ENCODE data around the gene RPGRIP1. TPM values are rescaled to one million over a fixed set of nuclear protein-coding genes. Genes with fewer than 3 reads are reported as not detected.
"Not testable (repeated sequence)": the region's sequence is repeated elsewhere in the genome, so short reads cannot be mapped to it uniquely, and the experiment has no call there.

Gene RPGRIP1
- total and polyA plus RNA-seq, 9 of the 15 experiments (the other 6 are each of a cell fraction or from before 2014, with no cell fraction given) = 0.47 to 0.95 (median 0.65) TPM; not detected in 1

DNA sequence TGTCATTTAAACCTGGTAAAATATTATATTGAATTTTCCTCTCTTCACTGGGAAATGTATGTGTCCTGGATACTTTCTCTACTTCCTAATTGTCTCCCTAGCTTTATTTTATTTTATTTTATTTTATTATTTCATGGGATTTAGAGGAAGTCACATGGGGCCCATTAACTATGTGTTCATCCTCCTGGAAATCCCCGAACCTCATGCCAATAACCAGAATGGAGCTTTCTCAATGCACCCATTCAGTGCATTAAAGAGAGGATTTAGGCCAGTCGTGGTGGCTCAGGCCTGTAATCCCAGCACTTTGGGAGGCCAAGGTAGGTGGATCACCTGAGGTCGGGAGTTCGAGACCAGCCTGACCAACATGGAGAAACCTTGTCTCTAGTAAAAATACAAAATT lies 1.3 kb upstream of the RPGRIP1 start:
- no peak overlapping the region for H3K4me2 ChIP-seq (ENCODE audit: insufficient read depth, low read length)
- WGBS (ENCODE audit: insufficient coverage, low coverage, missing lambda C conversion rate) = 49% methylated on average over 2 of the region's 4 CpGs
- in situ Hi-C loops (cut with MboI) = no loop called here
- H3K27ac ChIP-seq (ENCODE audit: extremely low read depth, low read depth, low read length) = no peak overlapping the region
- no peaks in the 10 kb centered on the region for H3K79me2 ChIP-seq (ENCODE audit: control insufficient read depth, insufficient read depth, low read length)
- H3K9ac ChIP-seq (ENCODE audit: insufficient read depth in 1 of 2, low read depth in 2 of 2, low read length in 2 of 2) = no peak overlapping the region
- no peak for ATAC-seq
- no peak for TF ChIP-seq GTF2F1 (IDR thresholded peaks at IDR 0.05; ENCODE audit: low read depth, low read length)
- TF ChIP-seq, protein P1, sequence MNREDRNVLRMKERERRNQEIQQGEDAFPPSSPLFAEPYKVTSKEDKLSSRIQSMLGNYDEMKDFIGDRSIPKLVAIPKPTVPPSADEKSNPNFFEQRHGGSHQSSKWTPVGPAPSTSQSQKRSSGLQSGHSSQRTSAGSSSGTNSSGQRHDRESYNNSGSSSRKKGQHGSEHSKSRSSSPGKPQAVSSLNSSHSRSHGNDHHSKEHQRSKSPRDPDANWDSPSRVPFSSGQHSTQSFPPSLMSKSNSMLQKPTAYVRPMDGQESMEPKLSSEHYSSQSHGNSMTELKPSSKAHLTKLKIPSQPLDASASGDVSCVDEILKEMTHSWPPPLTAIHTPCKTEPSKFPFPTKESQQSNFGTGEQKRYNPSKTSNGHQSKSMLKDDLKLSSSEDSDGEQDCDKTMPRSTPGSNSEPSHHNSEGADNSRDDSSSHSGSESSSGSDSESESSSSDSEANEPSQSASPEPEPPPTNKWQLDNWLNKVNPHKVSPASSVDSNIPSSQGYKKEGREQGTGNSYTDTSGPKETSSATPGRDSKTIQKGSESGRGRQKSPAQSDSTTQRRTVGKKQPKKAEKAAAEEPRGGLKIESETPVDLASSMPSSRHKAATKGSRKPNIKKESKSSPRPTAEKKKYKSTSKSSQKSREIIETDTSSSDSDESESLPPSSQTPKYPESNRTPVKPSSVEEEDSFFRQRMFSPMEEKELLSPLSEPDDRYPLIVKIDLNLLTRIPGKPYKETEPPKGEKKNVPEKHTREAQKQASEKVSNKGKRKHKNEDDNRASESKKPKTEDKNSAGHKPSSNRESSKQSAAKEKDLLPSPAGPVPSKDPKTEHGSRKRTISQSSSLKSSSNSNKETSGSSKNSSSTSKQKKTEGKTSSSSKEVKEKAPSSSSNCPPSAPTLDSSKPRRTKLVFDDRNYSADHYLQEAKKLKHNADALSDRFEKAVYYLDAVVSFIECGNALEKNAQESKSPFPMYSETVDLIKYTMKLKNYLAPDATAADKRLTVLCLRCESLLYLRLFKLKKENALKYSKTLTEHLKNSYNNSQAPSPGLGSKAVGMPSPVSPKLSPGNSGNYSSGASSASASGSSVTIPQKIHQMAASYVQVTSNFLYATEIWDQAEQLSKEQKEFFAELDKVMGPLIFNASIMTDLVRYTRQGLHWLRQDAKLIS (CRISPR knock-in tag; IDR thresholded peaks at IDR 0.05) = no peak
- no peak for FAIRE-seq
- H3K9me1 ChIP-seq (ENCODE audit: control insufficient read depth, insufficient read depth, low read length) = no peaks in the 10 kb centered on the region
- no peaks in the 10 kb centered on the region for H3K27me3 ChIP-seq (ENCODE audit: control insufficient read depth in 2 of 2, insufficient read depth in 2 of 2, low read length in 2 of 2)
- no peak for DNase-seq (ENCODE audit: extremely low read depth in 1 of 4, low spot score in 3 of 4)
- H2AFZ ChIP-seq (ENCODE audit: low read depth, low read length) = no peak overlapping the region
- no peaks in the 10 kb centered on the region for H3K4me1 ChIP-seq (replicated peaks in 1 of 2; ENCODE audit: control insufficient read depth in 2 of 2, insufficient read depth in 2 of 2, low read length in 2 of 2)
- H3K9me3 ChIP-seq (replicated peaks; ENCODE audit: control insufficient read depth, insufficient read depth, low read depth, low read length) = no peaks in the 10 kb centered on the region
- H4K20me1 ChIP-seq (replicated peaks; ENCODE audit: control insufficient read depth, insufficient read depth, low read length) = no peaks in the 10 kb centered on the region
- no TSS peak for BruUV-seq (replicated peaks)
- POLR2A ChIA-PET = interaction anchor here (0.8 to 1.0 kb wide), 2 partner anchors 11 to 21 kb away, joined by 3 to 4 read pairs; no protein-coding TSS in a partner anchor
- H3K4me3 ChIP-seq = no peak overlapping the region
- CTCF ChIA-PET (ENCODE audit: low intra/inter-chr PET ratio) = no interaction called here
- no peaks in the 10 kb centered on the region for H3K36me3 ChIP-seq (ENCODE audit: control insufficient read depth, insufficient read depth, low read length)
- intact Hi-C loops (cut with micrococcal nuclease) = no loop called here

- H3K27ac ChIP-seq (ENCODE audit: extremely low read depth, low read depth, low read length); DNase-seq (ENCODE audit: extremely low read depth in 1 of 4, low spot score in 3 of 4); H2AFZ ChIP-seq (ENCODE audit: low read depth, low read length); ATAC-seq; BruUV-seq (replicated peaks); H3K36me3 ChIP-seq (ENCODE audit: control insufficient read depth, insufficient read depth, low read length); H3K9me3 ChIP-seq (replicated peaks; ENCODE audit: control insufficient read depth, insufficient read depth, low read depth, low read length); H3K27me3 ChIP-seq (ENCODE audit: control insufficient read depth in 2 of 2, insufficient read depth in 2 of 2, low read length in 2 of 2); POLR2A ChIA-PET; H4K20me1 ChIP-seq (replicated peaks; ENCODE audit: control insufficient read depth, insufficient read depth, low read length); H3K4me3 ChIP-seq; H3K9ac ChIP-seq (ENCODE audit: insufficient read depth in 1 of 2, low read depth in 2 of 2, low read length in 2 of 2); in situ Hi-C loops (cut with MboI); intact Hi-C loops (cut with micrococcal nuclease); FAIRE-seq; H3K4me1 ChIP-seq (replicated peaks in 1 of 2; ENCODE audit: control insufficient read depth in 2 of 2, insufficient read depth in 2 of 2, low read length in 2 of 2); H3K9me1 ChIP-seq (ENCODE audit: control insufficient read depth, insufficient read depth, low read length); H3K79me2 ChIP-seq (ENCODE audit: control insufficient read depth, insufficient read depth, low read length); H3K4me2 ChIP-seq (ENCODE audit: insufficient read depth, low read length); CTCF ChIA-PET (ENCODE audit: low intra/inter-chr PET ratio): not testable (repeated sequence)
- WGBS (ENCODE audit: insufficient coverage, low coverage, missing lambda C conversion rate) = 38% methylated on average over 8 of the region's 8 CpGs
Observed at GRCh38 chr14:21281917-21282316, 2.0 kb downstream of the RPGRIP1 start.
